Right ventricle myocardium inferior (tissue), 1 donor: ENCODE results near the gene CACNA1A. TPM values are rescaled to one million over a fixed set of nuclear protein-coding genes. Genes with fewer than 3 reads are reported as not detected.

ENCODE experiments used
- ATAC-seq: fragments of 200-7000 bp; cut with Tn5 transposase; one replicate; pipeline ENCODE4 v1.9.1; 2020; ENCODE audit warnings: mild to moderate bottlenecking, moderate library complexity
- DNase-seq: peaks from one replicate; pipeline ENCODE4 v3.0.0; 2021; ENCODE audit errors: missing footprints
- intact Hi-C: fragments of 100-400 bp; cut with DNase I; formaldehyde crosslinking; loops from one replicate; pipeline ENCODE4 v1.11.0; 2022
- total RNA-seq: library from RNA; stranded (reverse); fragmentation: NEBNext Ultra II Directional; extraction: Animal tissue kit (Norgen Biotek cat#: 25700); gene quantifications from one replicate; pipeline ENCODE4 v1.2.1, GENCODE V29; 2021
- donor health status: DM: no; HTN: yes; CAD: no; lungs with severe emphysema.

The CACNA1A gene
- total RNA-seq, 1 donor from 2014 or later = 0.41 TPM

DNA sequence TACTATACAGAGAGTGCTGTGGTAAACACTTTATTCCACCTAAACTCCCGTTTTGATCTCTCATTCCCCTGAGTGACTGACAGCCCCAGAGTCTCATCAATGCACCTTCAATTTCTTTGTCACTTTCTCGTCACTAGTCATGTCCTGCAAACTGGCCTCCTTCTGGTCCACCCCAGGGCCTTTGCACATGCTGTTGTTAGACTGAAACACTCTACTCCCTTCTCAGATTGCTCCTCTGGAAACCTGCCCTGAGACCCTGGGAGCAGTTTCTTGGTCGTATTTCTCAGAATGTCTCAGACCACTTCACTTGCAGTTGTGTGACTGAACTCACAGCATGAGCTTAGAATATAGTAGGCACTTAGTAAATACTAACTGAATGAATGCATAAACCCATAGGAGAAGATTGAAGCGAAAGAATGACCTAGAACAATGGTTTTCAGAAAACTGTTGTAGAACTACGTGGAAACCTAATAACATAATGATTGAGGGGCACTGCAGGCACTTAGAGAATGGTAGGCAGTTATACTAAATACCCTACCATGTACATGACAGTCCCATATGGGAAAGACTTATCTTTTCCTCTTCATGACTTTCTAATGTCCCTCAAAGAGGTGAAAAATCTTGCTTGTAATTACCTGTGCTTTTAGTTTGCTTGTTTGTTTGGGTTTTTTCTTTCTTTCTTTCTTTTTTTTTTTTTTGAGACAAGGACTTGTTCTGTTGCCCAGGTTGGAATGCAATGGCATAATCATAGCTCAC, 211.3 kb downstream of the CACNA1A start:
- intact Hi-C loops = no loop called here
- DNase-seq = no peak
- ATAC-seq = no peak

GRCh38 chr19:13291913-13292312, 214.4 kb downstream of the CACNA1A start:
- intact Hi-C loops = no loop called here
- ATAC-seq (no peak), DNase-seq (no peak)

DNA sequence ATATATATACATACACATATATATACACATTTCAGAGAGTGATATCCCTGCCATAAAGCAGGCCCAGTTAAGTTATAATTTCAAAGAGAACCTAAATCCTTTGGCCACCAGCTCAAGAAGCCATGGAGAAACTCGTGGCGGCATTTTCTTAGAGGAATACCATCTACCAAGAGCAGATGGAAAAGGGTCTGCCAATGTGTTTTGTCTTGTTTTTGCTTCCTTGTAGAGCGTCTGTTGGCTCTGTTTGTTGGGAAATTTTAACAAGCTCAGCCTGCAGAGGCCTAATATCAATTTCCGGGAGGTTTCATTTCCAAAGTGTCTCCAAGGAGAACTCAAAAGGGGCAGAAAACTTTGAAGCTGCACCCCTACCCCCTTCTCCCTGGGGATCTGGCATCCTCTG, 215.5 kb downstream of the CACNA1A start:
- DNase-seq (no peak), ATAC-seq (no peak)
- intact Hi-C loops = no loop called here

GRCh38 chr19:13289295-13289694, 217.0 kb downstream of the CACNA1A start:
- intact Hi-C loops = no loop called here
- DNase-seq = no peak
- ATAC-seq = no peak

DNA sequence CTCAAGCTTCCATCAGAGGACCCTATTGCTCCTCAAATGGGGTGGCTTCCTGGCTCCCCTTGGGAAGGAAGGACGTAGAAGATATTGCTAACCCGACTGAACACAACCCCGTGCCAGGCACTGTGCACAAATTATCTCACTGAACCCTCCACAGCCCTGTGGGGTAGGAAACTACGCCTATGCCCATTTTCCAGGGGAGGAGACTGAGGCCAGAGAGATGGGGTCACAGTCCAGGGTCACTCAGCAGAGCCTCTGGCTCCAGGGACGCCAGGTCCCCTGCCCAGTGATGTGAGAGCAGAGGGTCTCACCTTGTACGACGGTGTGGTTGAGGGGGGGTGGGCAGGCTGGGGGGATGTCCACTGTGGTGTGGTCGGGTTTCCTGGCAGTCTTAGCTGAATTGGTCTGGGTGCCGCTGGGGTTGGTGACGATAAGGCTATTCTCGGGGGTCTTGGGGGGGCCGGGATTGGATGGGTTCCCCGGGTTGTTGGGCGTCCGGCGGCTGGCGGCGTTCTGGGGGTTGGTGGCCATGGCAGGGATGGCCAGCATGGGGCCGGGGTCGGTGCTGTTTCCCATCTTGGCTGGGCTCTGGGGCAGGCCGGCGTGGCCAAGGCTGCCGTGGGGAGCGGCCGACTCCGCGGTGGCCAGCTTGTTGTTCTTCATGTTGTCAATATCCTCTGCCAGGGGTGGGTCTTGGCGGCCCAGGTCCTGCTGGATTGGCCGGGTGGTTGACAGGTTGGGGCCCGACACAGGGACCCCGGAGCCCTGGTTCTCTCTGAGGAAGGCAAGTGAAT, 219.9 kb downstream of the CACNA1A start:
- intact Hi-C loops = no loop called here
- ATAC-seq (no peak), DNase-seq (no peak)

- DNase-seq = no peak
- no peak for ATAC-seq
- intact Hi-C loops = no loop called here
Measured at GRCh38 chr19:13284929-13285928, 221.1 kb downstream of the CACNA1A start.

- no peak for ATAC-seq
- no peak for DNase-seq
- intact Hi-C loops = no loop called here
Measured at GRCh38 chr19:13283871-13284270, 222.4 kb downstream of the CACNA1A start.

- intact Hi-C loops = no loop called here
- no peak for ATAC-seq
- DNase-seq = no peak
Measured at GRCh38 chr19:13282486-13283065, 223.7 kb downstream of the CACNA1A start.

GRCh38 chr19:13281567-13282291, 224.6 kb downstream of the CACNA1A start:
- DNase-seq = no peak
- no peak for ATAC-seq
- intact Hi-C loops = no loop called here

DNA sequence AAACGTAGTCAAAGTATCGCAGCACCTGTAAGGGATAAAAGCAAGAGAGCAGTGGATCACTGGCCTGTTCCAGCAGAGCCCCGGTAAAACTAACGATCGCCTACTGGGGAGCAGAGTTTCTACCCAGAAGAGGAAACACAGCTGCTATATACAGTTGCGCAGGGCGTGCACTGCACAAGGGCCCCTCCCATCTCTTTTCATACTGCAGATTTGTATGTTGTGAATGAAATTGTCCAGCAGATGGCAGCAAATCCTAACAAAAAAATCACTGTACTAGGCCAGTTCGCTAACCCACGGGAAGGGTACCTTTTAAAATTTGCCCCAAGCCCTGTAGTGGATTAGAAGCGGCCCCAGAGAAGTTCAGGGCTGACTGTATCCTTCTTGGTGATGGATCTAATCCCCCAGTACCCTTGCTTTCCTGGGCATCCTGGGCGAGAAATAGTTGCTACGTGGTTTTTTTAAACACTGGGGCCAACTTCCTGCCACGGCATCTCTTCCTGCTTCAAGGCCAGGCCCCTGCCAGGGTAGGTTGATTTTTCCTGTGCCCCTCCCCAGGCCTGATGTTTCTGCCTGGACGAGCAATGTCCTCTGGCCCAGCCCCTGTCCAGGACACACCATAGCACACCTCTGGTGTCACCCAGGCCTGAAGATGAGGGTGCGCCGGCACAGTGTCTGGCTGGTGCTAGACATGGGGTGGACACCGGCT, 229.0 kb downstream of the CACNA1A start:
- no peak for DNase-seq
- peak; percentile 89 for ATAC-seq
- intact Hi-C loops = loop anchor here (1.0 to 10.0 kb wide), 4 partner anchors 154 to 588 kb away; no protein-coding TSS in a partner anchor

- intact Hi-C loops = loop anchor here (5.0 to 10.0 kb wide), 2 partner anchors 442 to 590 kb away; no protein-coding TSS in a partner anchor
- DNase-seq (no peak), ATAC-seq (no peak)
Measured at GRCh38 chr19:13275016-13275722, 231.1 kb downstream of the CACNA1A start.

DNA sequence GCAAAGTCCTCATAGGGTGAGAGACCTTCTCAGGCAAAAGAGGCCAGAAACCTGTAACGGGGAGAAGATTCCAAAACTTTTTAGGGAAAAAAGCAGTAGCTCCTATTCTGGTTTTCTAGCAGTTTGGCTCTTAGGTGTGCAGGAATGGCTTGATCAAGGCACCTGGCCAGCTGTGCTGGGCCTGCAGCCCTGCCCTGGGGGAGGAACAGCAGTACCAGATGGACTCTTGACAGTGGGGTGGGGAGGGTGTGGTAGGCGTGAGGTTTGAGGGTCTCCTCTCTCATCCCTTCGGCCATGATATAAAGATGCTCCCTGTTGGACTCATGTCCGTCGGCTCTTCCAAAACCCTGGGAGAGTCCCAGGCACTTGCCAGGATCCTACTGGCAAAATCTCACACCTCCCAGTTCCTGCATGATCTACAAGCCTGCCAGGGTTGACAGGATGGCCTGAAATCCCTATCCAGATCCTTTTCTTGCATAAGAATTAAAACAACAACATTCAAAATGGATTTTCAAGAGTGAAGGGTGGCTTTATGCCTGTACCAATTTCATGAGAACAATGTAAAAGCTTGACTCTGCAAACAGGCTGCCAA, 235.7 kb downstream of the CACNA1A start:
- intact Hi-C loops = loop anchor here (10.0 kb wide), 1 partner anchor 594 kb away; no protein-coding TSS in a partner anchor
- ATAC-seq (no peak), DNase-seq (no peak)

- DNase-seq (no peak), ATAC-seq (no peak)
- intact Hi-C loops = no loop called here
Measured at GRCh38 chr19:13269348-13269747, 236.9 kb downstream of the CACNA1A start.

- DNase-seq (no peak), ATAC-seq (no peak)
- intact Hi-C loops = no loop called here
Measured at GRCh38 chr19:13267889-13268288, 238.4 kb downstream of the CACNA1A start.

- intact Hi-C loops = no loop called here
- DNase-seq (no peak), ATAC-seq (no peak)
Measured at GRCh38 chr19:13267131-13267530, 239.1 kb downstream of the CACNA1A start.

- DNase-seq (no peak), ATAC-seq (no peak)
- intact Hi-C loops = loop anchor here (2.0 kb wide), 2 partner anchors 68 to 284 kb away; no protein-coding TSS in a partner anchor
Measured at GRCh38 chr19:13262450-13262849, 243.8 kb downstream of the CACNA1A start.
